H1 (cell line): ENCODE results near the gene LIAS.

Experiments used
- CTCF ChIP-seq, 3 experiments: IDR thresholded peaks; 1 replicate in 2 of 3; 2 replicates in 1 of 3; pipeline versions ENCODE4 v1.5.1 to v1.6.1; 2011; ENCODE audit warnings: low read length in 3 of 3, mild to moderate bottlenecking in 3 of 3, inconsistent platforms in 2 of 3, low read depth in 1 of 3, moderate library complexity in 1 of 3; ENCODE audit not compliant: insufficient read depth in 1 of 3; ENCODE audit errors: control extremely low read depth in 1 of 3
- KDM5A ChIP-seq: fragments of 200-600 bp; IDR thresholded peaks from 2 replicates; pipeline ENCODE4 v1.7.1; 2012; ENCODE audit warnings: mild to moderate bottlenecking, low read length, inconsistent platforms, mixed read lengths
- TCF12 ChIP-seq: IDR thresholded peaks from 2 replicates; pipeline ENCODE4 v1.6.1; 2011; ENCODE audit warnings: low read depth, mild to moderate bottlenecking, low read length
- YY1 ChIP-seq: IDR thresholded peaks from 2 replicates; pipeline ENCODE4 v1.6.1; 2011; ENCODE audit warnings: low read depth, mild to moderate bottlenecking, low read length

GRCh38 chr4:39502019-39502663, 43.3 kb downstream of the LIAS start:
- TF ChIP-seq CTCF (IDR thresholded peaks at IDR 0.05; ENCODE audit: control extremely low read depth in 1 of 3, insufficient read depth in 1 of 3, low read depth in 1 of 3, low read length in 3 of 3) (no peak), TCF12 (no peak), YY1 (no peak), KDM5A (no peak)
